NB4 (cell line): Measurements from ENCODE around the gene OR6C65.

ENCODE experiments used
- DNase-seq: peaks from one replicate; pipeline ENCODE4 v3.0.0; 2010; ENCODE audit warnings: low read depth
- H3K4me3 ChIP-seq: one replicate; pipeline ENCODE4 v1.5.1; 2011; ENCODE audit warnings: mild to moderate bottlenecking, low read depth, low read length, moderate library complexity
- MYC ChIP-seq: IDR thresholded peaks from 2 replicates; pipeline ENCODE4 v1.6.1; 2011; ENCODE audit warnings: low read depth, low read length
- TF ChIP-seq, protein P1 (sequence below): IDR thresholded peaks from one replicate; pipeline ENCODE4 v1.5.1; 2012; ENCODE audit warnings: low read depth, low read length
- TF ChIP-seq, protein P2 (sequence below): IDR thresholded peaks from 2 replicates; pipeline ENCODE4 v1.6.1; 2011; ENCODE audit warnings: low read depth, low read length

OR6C65 gene

GRCh38 chr12:55448825-55449224 is 48.5 kb downstream of the OR6C65 start:
- TF ChIP-seq MYC = no peak
- TF ChIP-seq, protein P1, sequence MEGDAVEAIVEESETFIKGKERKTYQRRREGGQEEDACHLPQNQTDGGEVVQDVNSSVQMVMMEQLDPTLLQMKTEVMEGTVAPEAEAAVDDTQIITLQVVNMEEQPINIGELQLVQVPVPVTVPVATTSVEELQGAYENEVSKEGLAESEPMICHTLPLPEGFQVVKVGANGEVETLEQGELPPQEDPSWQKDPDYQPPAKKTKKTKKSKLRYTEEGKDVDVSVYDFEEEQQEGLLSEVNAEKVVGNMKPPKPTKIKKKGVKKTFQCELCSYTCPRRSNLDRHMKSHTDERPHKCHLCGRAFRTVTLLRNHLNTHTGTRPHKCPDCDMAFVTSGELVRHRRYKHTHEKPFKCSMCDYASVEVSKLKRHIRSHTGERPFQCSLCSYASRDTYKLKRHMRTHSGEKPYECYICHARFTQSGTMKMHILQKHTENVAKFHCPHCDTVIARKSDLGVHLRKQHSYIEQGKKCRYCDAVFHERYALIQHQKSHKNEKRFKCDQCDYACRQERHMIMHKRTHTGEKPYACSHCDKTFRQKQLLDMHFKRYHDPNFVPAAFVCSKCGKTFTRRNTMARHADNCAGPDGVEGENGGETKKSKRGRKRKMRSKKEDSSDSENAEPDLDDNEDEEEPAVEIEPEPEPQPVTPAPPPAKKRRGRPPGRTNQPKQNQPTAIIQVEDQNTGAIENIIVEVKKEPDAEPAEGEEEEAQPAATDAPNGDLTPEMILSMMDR = no peak
- TF ChIP-seq, protein P2, sequence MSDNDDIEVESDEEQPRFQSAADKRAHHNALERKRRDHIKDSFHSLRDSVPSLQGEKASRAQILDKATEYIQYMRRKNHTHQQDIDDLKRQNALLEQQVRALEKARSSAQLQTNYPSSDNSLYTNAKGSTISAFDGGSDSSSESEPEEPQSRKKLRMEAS = no peak
- DNase-seq = no peak
- no peak overlapping the region for H3K4me3 ChIP-seq
